ENCODE data around the gene SH3YL1. TPM values are rescaled to one million over a fixed set of nuclear protein-coding genes. Genes with fewer than 3 reads are reported as not detected.

Gene SH3YL1
- total and polyA plus RNA-seq, 2 experiments from 2014 or later: 15.8 to 35.1 TPM

- DNase-seq (ENCODE audit: low read depth in 1 of 2, low spot score in 1 of 2): no peak
- TF ChIP-seq CTCF (IDR thresholded peaks at IDR 0.05; ENCODE audit: low read depth, low read length): no peak
- Histone ChIP-seq H3K27me3 (no peaks in the 10 kb centered on the region), H3K27ac (no peak overlapping the region), H3K4me1 (ENCODE audit: low read depth) (no peaks in the 10 kb centered on the region), H3K4me3 (no peak overlapping the region), H3K36me3 (no peaks in the 10 kb centered on the region), H3K9me3 (ENCODE audit: low read depth) (no peaks in the 10 kb centered on the region)
Measured at GRCh38 chr2:254241-254640, 9.6 kb downstream of the SH3YL1 start.

GRCh38 chr2:253202-253638 is 10.6 kb downstream of the SH3YL1 start:
- Histone ChIP-seq H3K27me3 (no peaks in the 10 kb centered on the region), H3K9me3 (ENCODE audit: low read depth) (no peaks in the 10 kb centered on the region), H3K27ac (no peak overlapping the region), H3K4me3 (no peak overlapping the region), H3K4me1 (ENCODE audit: low read depth) (no peaks in the 10 kb centered on the region), H3K36me3 (no peaks in the 10 kb centered on the region)
- TF ChIP-seq CTCF (IDR thresholded peaks at IDR 0.05; ENCODE audit: low read depth, low read length): no peak
- no peak for DNase-seq (ENCODE audit: low read depth in 1 of 2, low spot score in 1 of 2)

- no peak overlapping the region for H3K4me3 ChIP-seq
- H3K9me3 ChIP-seq (ENCODE audit: low read depth): no peaks in the 10 kb centered on the region
- no peak for DNase-seq (ENCODE audit: low read depth in 1 of 2, low spot score in 1 of 2)
- H3K27me3 ChIP-seq: no peaks in the 10 kb centered on the region
- no peak for TF ChIP-seq CTCF (IDR thresholded peaks at IDR 0.05; ENCODE audit: low read depth, low read length)
- no peak overlapping the region for H3K27ac ChIP-seq
- no peaks in the 10 kb centered on the region for H3K36me3 ChIP-seq
- H3K4me1 ChIP-seq (ENCODE audit: low read depth): no peaks in the 10 kb centered on the region
Measured at GRCh38 chr2:252001-252602, 11.7 kb downstream of the SH3YL1 start.

GRCh38 chr2:249538-250042 is 14.2 kb downstream of the SH3YL1 start:
- TF ChIP-seq CTCF (IDR thresholded peaks at IDR 0.05; ENCODE audit: low read depth, low read length): no peak
- no peaks in the 10 kb centered on the region for H3K27me3 ChIP-seq
- no peak for DNase-seq (ENCODE audit: low read depth in 1 of 2, low spot score in 1 of 2)
- no peaks in the 10 kb centered on the region for H3K9me3 ChIP-seq (ENCODE audit: low read depth)
- no peak overlapping the region for H3K4me3 ChIP-seq
- H3K4me1 ChIP-seq (ENCODE audit: low read depth): no peaks in the 10 kb centered on the region
- no peak overlapping the region for H3K27ac ChIP-seq
- no peaks in the 10 kb centered on the region for H3K36me3 ChIP-seq

- Histone ChIP-seq H3K4me1 (ENCODE audit: low read depth) (no peaks in the 10 kb centered on the region), H3K27ac (no peak overlapping the region), H3K27me3 (no peaks in the 10 kb centered on the region), H3K36me3 (no peaks in the 10 kb centered on the region), H3K4me3 (no peak overlapping the region), H3K9me3 (ENCODE audit: low read depth) (no peaks in the 10 kb centered on the region)
- no peak for TF ChIP-seq CTCF (IDR thresholded peaks at IDR 0.05; ENCODE audit: low read depth, low read length)
- DNase-seq (ENCODE audit: low read depth in 1 of 2, low spot score in 1 of 2): no peak
Measured at GRCh38 chr2:248724-249123, 15.1 kb downstream of the SH3YL1 start.

Data from cardiac muscle cell (in vitro differentiated cells and primary cell).